ENCODE results near the gene TPRN. TPM values are rescaled to one million over a fixed set of nuclear protein-coding genes. Genes with fewer than 3 reads are reported as not detected.

TPRN gene
- total RNA-seq, 1 donor from 2014 or later, result 8.2 TPM

DNA sequence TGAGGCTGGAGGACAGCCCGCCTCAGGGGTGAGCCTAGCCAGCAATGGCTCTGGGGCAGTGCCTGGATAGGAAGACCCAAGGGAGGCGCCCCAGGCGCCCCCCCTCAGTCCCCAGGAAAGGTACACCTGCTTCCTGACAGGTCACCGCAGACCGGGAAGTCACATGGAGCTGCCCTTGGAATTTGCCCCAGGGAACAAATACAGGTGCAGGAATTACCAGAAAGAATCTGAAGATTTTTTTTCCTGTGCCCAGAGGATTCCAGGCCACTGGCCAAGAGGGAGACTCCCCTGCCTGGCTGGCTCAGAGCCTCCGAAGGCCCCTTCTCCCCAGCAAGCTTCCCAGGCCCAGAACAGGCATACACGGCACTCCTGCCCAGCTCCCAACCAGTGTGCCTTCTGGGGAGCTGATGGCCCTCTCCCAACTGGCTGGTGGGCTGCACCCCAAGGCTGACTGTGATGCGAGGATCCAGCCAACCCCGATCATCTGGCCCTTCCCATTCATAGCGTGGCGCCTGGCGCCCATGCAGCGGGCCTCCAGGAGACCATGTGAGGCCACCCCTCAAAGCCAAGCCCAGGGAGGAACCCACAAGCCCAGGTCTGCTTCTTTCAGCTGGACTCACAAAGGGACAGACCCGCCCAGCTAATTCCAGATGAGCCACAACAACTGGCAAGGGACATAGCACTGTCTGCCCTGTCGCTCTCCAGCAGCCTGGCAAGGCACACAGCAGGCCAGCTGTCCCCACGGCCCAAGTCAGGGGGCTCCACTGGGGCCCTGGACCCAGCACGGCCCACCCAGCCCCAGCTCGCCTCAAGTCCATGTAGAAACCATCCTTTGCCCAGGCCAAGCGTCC is 2.3 kb downstream of the TPRN start:
- DNase-seq (ENCODE audit: low spot score), result no peak
- H3K4me1 Mint-ChIP-seq (ENCODE audit: unreplicated experiment), result no peaks in the 10 kb centered on the region

GRCh38 chr9:137195525-137196220 is 4.9 kb downstream of the TPRN start:
- Mint-ChIP-seq H3K4me1 (ENCODE audit: unreplicated experiment) (no peaks in the 10 kb centered on the region), H3K36me3 (ENCODE audit: low read depth, unreplicated experiment) (no peaks in the 10 kb centered on the region), H3K9me3 (ENCODE audit: unreplicated experiment) (no peaks in the 10 kb centered on the region), H3K27ac (ENCODE audit: unreplicated experiment) (no peak overlapping the region), H3K4me3 (ENCODE audit: unreplicated experiment) (no peak overlapping the region), H3K27me3 (ENCODE audit: unreplicated experiment) (peaks cover 7% of the 10 kb centered on the region)
- no peak for TF ChIP-seq CTCF (IDR thresholded peaks at IDR 0.05; ENCODE audit: unreplicated experiment)
- no peak for DNase-seq (ENCODE audit: low spot score)

More for the DNA sequence above, 2.3 kb downstream of the TPRN start:
- Mint-ChIP-seq H3K27me3 (ENCODE audit: unreplicated experiment) (peaks cover 9% of the 10 kb centered on the region), H3K27ac (ENCODE audit: unreplicated experiment) (no peak overlapping the region), H3K36me3 (ENCODE audit: low read depth, unreplicated experiment) (no peaks in the 10 kb centered on the region), H3K4me3 (ENCODE audit: unreplicated experiment) (peak overlapping the region; percentile 4), H3K9me3 (ENCODE audit: unreplicated experiment) (no peaks in the 10 kb centered on the region)
- no peak for TF ChIP-seq CTCF (IDR thresholded peaks at IDR 0.05; ENCODE audit: unreplicated experiment)

GRCh38 chr9:137194909-137195308 is 5.6 kb downstream of the TPRN start:
- Mint-ChIP-seq H3K4me3 (ENCODE audit: unreplicated experiment) (no peak overlapping the region), H3K36me3 (ENCODE audit: low read depth, unreplicated experiment) (no peaks in the 10 kb centered on the region), H3K27me3 (ENCODE audit: unreplicated experiment) (peaks cover 9% of the 10 kb centered on the region), H3K9me3 (ENCODE audit: unreplicated experiment) (no peaks in the 10 kb centered on the region), H3K4me1 (ENCODE audit: unreplicated experiment) (no peaks in the 10 kb centered on the region), H3K27ac (ENCODE audit: unreplicated experiment) (no peak overlapping the region)
- no peak for TF ChIP-seq CTCF (IDR thresholded peaks at IDR 0.05; ENCODE audit: unreplicated experiment)
- DNase-seq (ENCODE audit: low spot score), result no peak

GRCh38 chr9:137194388-137194787 is 6.2 kb downstream of the TPRN start:
- H3K27me3 Mint-ChIP-seq (ENCODE audit: unreplicated experiment), result peaks cover 12% of the 10 kb centered on the region
- no peak for DNase-seq (ENCODE audit: low spot score)
- no peak for TF ChIP-seq CTCF (IDR thresholded peaks at IDR 0.05; ENCODE audit: unreplicated experiment)

GRCh38 chr9:137193771-137194170 is 6.8 kb downstream of the TPRN start:
- no peak for DNase-seq (ENCODE audit: low spot score)
- Mint-ChIP-seq H3K4me3 (ENCODE audit: unreplicated experiment) (no peak overlapping the region), H3K9me3 (ENCODE audit: unreplicated experiment) (no peaks in the 10 kb centered on the region), H3K27ac (ENCODE audit: unreplicated experiment) (no peak overlapping the region), H3K36me3 (ENCODE audit: low read depth, unreplicated experiment) (no peaks in the 10 kb centered on the region), H3K4me1 (ENCODE audit: unreplicated experiment) (peaks cover 4% of the 10 kb centered on the region), H3K27me3 (ENCODE audit: unreplicated experiment) (peaks cover 13% of the 10 kb centered on the region)
- no peak for TF ChIP-seq CTCF (IDR thresholded peaks at IDR 0.05; ENCODE audit: unreplicated experiment)

More at GRCh38 chr9:137194388-137194787, 6.2 kb downstream of the TPRN start:
- H3K4me3 Mint-ChIP-seq (ENCODE audit: unreplicated experiment), result no peak overlapping the region
- no peaks in the 10 kb centered on the region for H3K36me3 Mint-ChIP-seq (ENCODE audit: low read depth, unreplicated experiment)
- H3K4me1 Mint-ChIP-seq (ENCODE audit: unreplicated experiment), result peaks cover 3% of the 10 kb centered on the region
- no peaks in the 10 kb centered on the region for H3K9me3 Mint-ChIP-seq (ENCODE audit: unreplicated experiment)
- no peak overlapping the region for H3K27ac Mint-ChIP-seq (ENCODE audit: unreplicated experiment)

All from endothelial cell (in vitro differentiated cells).